ENCODE measurements around the gene LGALS9C. TPM values are rescaled to one million over a fixed set of nuclear protein-coding genes. Genes with fewer than 3 reads are reported as not detected.
"Not testable (repeated sequence)": the region's sequence is repeated elsewhere in the genome, so short reads cannot be mapped to it uniquely, and the experiment has no call there.

The LGALS9C gene
- not detected in 2 replicates for total RNA-seq
- not detected for polyA plus RNA-seq (2012)

GRCh38 chr17:18476508-18477308 is at the start of gene LGALS9C:
Gene LGALS9C (plus strand): TSS chr17:18476789. CDS start chr17:18476855, 66 bp downstream.
- DNase-seq (ENCODE audit: low read depth): peak; percentile 26

- DNase-seq (ENCODE audit: low read depth): not testable (repeated sequence)
Measured at GRCh38 chr17:18432206-18432605, 44.4 kb upstream of the LGALS9C start.

- not testable (repeated sequence) for DNase-seq (ENCODE audit: low read depth)
Measured at GRCh38 chr17:18439465-18439870, 37.1 kb upstream of the LGALS9C start.

GRCh38 chr17:18442093-18442492 is 34.5 kb upstream of the LGALS9C start:
- not testable (repeated sequence) for DNase-seq (ENCODE audit: low read depth)

GRCh38 chr17:18442532-18442931 is 34.1 kb upstream of the LGALS9C start:
- DNase-seq (ENCODE audit: low read depth): not testable (repeated sequence)

- not testable (repeated sequence) for DNase-seq (ENCODE audit: low read depth)
Measured at GRCh38 chr17:18447476-18448205, 28.9 kb upstream of the LGALS9C start.

- DNase-seq (ENCODE audit: low read depth): not testable (repeated sequence)
Measured at GRCh38 chr17:18448311-18448710, 28.3 kb upstream of the LGALS9C start.

GRCh38 chr17:18449833-18450232 is 26.8 kb upstream of the LGALS9C start:
- DNase-seq (ENCODE audit: low read depth): not testable (repeated sequence)

GRCh38 chr17:18450998-18451397 is 25.6 kb upstream of the LGALS9C start:
- not testable (repeated sequence) for DNase-seq (ENCODE audit: low read depth)

- DNase-seq (ENCODE audit: low read depth): not testable (repeated sequence)
Measured at GRCh38 chr17:18451969-18452368, 24.6 kb upstream of the LGALS9C start.

- DNase-seq (ENCODE audit: low read depth): peak; percentile 9
Measured at GRCh38 chr17:18459035-18459434, 17.6 kb upstream of the LGALS9C start.

GRCh38 chr17:18463831-18464502 is 12.6 kb upstream of the LGALS9C start:
- DNase-seq (ENCODE audit: low read depth): not testable (repeated sequence)

GRCh38 chr17:18466250-18466983 is 10.2 kb upstream of the LGALS9C start:
- not testable (repeated sequence) for DNase-seq (ENCODE audit: low read depth)

GRCh38 chr17:18467001-18467400 is 9.6 kb upstream of the LGALS9C start:
- DNase-seq (ENCODE audit: low read depth): not testable (repeated sequence)

GRCh38 chr17:18468472-18469171 is 8.0 kb upstream of the LGALS9C start:
- DNase-seq (ENCODE audit: low read depth): not testable (repeated sequence)

- not testable (repeated sequence) for DNase-seq (ENCODE audit: low read depth)
Measured at GRCh38 chr17:18469837-18470236, 6.8 kb upstream of the LGALS9C start.

- not testable (repeated sequence) for DNase-seq (ENCODE audit: low read depth)
Measured at GRCh38 chr17:18470345-18470930, 6.2 kb upstream of the LGALS9C start.

- DNase-seq (ENCODE audit: low read depth): not testable (repeated sequence)
Measured at GRCh38 chr17:18473967-18474366, 2.6 kb upstream of the LGALS9C start.

- peak; percentile 7 for DNase-seq (ENCODE audit: low read depth)
Measured at GRCh38 chr17:18474754-18475153, 1.8 kb upstream of the LGALS9C start.

GRCh38 chr17:18477367-18477766 is 778 bp downstream of the LGALS9C start:
- DNase-seq (ENCODE audit: low read depth): not testable (repeated sequence)
